ENCODE data around the gene MGAT3.
A peak's percentile ranks its signal among the peaks of the same experiment; 100 is the strongest.

- no peak for TF ChIP-seq CTCF (IDR thresholded peaks at IDR 0.05 in 8 of 11, conservative IDR thresholded peaks at IDR 0.05 in 3 of 11)
- TF ChIP-seq POLR2A (IDR thresholded peaks at IDR 0.05), result no peak
- peak in 1 of 3 donors; percentile 55 for TF ChIP-seq POLR2AphosphoS5 (IDR thresholded peaks at IDR 0.05)
Measured at GRCh38 chr22:39426380-39427043, 30.3 kb upstream of the MGAT3 start.

Data from spleen (tissue), 7 donors.